Measurements from ENCODE around the gene PCGF2.

DNA sequence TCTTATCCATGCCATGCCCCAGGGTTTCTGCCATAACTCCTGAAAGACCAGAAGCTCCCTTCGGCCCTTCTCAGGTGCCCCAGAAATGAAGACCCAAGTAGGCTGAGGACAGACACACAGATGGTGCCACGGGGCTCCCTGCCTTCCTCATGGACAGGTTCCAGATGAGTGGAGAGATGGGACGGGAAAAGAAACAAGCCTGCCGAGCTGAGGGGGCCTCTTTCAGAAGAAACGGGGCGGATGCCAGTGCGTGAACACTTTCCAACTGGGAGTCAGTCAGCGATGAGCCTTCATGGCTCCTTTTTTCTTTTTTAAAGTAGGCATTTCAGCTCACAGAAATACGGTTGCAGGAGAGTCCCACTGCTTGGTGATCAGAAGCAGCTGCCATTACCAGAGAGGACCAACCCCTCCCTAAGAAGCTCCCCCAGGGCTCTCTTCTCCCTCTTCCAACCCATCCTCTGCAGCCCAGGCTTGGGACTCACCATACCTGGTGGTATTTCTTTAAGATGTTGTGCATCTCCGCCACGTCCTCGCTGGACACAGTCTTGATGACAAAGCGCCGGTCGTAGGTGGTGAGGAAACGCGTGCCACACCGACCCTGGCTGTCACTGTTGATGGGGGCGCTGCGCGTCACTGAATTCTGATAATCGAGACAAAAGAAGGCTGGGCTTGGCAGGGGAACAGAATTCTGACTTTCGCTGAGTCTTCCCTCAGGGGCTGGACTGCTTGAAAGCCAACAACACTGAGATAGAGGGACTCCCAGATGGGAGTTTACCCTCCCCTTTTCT lies 32.0 kb upstream of the PCGF2 start:
- TF ChIP-seq CTCF (conservative IDR thresholded peaks at IDR 0.05; ENCODE audit: low read length) (no peak), EZH2phosphoT487 (IDR thresholded peaks at IDR 0.05; ENCODE audit: borderline replicate concordance, low read depth, low read length) (no peak)
